HL-60 (cell line): ENCODE measurements around the gene CFAP100.

Experiments used
- DNase-seq, 2 experiments: peaks; one replicate each; pipeline ENCODE4 v3.0.0-alpha.2; 2010 to 2020; ENCODE audit warnings: low read depth in 1 of 2, low spot score in 1 of 2
- H3K27ac ChIP-seq: fragments of 250-450 bp; sonication (Bioruptor Pico); replicated peaks from 2 replicates; pipeline ENCODE4 v1.5.1; 2020; ENCODE audit warnings: mild to moderate bottlenecking, moderate library complexity
- H3K27me3 ChIP-seq: fragments of 250-450 bp; sonication (Bioruptor Pico); 2 replicates; pipeline ENCODE4 v1.5.1; 2021; ENCODE audit warnings: mild to moderate bottlenecking, moderate library complexity; ENCODE audit not compliant: insufficient read depth, poor library complexity, severe bottlenecking
- H3K4me3 ChIP-seq: replicated peaks from 2 replicates; pipeline ENCODE4 v1.5.1; 2011; ENCODE audit warnings: mild to moderate bottlenecking, control low read depth, low read length; ENCODE audit not compliant: insufficient read depth
- GABPA ChIP-seq: IDR thresholded peaks from 2 replicates; pipeline ENCODE4 v1.6.1; 2012; ENCODE audit warnings: low read depth
- POLR2AphosphoS5 ChIP-seq: IDR thresholded peaks from 2 replicates; pipeline ENCODE4 v1.6.1; 2012; ENCODE audit warnings: low read depth
- SPI1 ChIP-seq: IDR thresholded peaks from 2 replicates; pipeline ENCODE4 v1.6.1; 2012; ENCODE audit warnings: low read depth, mild to moderate bottlenecking, borderline replicate concordance
- TF ChIP-seq, protein P1 (sequence below): IDR thresholded peaks from one replicate; pipeline ENCODE4 v1.5.1; 2011; ENCODE audit warnings: low read length, control low read depth, inconsistent platforms; ENCODE audit not compliant: insufficient read depth
- TF ChIP-seq, protein P2 (sequence below): IDR thresholded peaks from 2 replicates; pipeline ENCODE4 v1.6.1; 2012; ENCODE audit warnings: low read depth; ENCODE audit not compliant: insufficient replicate concordance

The CFAP100 gene

DNA sequence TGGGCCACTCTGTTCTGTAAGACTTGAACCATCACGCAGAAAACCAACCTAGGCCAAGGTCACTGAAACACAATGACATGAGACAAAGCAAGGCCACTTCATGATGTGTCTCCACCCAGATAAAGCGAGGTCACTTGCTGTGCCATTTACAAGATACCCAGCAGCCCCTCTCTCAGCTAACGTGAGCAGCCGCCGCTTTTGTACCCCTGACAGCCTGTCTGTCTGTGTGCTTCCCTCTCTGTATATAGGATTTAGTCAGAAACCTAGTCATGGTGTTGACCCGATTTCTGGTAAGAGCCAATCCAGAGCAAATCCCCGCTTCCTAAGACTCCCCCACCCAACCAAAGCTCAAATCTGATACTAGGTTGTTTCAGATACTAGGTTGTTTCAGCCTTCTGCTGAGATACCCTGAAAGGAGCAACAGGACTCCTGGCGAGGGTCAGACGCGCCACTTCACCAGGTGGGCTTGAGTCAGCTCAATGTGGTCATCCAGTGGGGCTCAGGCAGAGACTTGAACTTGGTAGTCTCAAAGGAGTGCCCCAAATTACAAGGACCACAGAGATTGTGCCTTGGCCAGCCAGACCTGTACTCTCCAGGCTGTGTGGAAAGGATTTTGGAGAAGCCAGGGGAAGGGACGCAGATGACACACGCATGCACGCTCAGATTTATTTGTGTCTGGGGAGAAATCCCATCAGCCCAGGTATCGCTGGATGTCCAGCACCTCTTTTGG is 84.0 kb downstream of the CFAP100 start:
- no peaks in the 10 kb centered on the region for H3K27me3 ChIP-seq
- no peak overlapping the region for H3K27ac ChIP-seq
- DNase-seq: no peak
- TF ChIP-seq, protein P1, sequence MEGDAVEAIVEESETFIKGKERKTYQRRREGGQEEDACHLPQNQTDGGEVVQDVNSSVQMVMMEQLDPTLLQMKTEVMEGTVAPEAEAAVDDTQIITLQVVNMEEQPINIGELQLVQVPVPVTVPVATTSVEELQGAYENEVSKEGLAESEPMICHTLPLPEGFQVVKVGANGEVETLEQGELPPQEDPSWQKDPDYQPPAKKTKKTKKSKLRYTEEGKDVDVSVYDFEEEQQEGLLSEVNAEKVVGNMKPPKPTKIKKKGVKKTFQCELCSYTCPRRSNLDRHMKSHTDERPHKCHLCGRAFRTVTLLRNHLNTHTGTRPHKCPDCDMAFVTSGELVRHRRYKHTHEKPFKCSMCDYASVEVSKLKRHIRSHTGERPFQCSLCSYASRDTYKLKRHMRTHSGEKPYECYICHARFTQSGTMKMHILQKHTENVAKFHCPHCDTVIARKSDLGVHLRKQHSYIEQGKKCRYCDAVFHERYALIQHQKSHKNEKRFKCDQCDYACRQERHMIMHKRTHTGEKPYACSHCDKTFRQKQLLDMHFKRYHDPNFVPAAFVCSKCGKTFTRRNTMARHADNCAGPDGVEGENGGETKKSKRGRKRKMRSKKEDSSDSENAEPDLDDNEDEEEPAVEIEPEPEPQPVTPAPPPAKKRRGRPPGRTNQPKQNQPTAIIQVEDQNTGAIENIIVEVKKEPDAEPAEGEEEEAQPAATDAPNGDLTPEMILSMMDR: no peak
- TF ChIP-seq, protein P2, sequence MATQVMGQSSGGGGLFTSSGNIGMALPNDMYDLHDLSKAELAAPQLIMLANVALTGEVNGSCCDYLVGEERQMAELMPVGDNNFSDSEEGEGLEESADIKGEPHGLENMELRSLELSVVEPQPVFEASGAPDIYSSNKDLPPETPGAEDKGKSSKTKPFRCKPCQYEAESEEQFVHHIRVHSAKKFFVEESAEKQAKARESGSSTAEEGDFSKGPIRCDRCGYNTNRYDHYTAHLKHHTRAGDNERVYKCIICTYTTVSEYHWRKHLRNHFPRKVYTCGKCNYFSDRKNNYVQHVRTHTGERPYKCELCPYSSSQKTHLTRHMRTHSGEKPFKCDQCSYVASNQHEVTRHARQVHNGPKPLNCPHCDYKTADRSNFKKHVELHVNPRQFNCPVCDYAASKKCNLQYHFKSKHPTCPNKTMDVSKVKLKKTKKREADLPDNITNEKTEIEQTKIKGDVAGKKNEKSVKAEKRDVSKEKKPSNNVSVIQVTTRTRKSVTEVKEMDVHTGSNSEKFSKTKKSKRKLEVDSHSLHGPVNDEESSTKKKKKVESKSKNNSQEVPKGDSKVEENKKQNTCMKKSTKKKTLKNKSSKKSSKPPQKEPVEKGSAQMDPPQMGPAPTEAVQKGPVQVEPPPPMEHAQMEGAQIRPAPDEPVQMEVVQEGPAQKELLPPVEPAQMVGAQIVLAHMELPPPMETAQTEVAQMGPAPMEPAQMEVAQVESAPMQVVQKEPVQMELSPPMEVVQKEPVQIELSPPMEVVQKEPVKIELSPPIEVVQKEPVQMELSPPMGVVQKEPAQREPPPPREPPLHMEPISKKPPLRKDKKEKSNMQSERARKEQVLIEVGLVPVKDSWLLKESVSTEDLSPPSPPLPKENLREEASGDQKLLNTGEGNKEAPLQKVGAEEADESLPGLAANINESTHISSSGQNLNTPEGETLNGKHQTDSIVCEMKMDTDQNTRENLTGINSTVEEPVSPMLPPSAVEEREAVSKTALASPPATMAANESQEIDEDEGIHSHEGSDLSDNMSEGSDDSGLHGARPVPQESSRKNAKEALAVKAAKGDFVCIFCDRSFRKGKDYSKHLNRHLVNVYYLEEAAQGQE: no peak
- no peak for TF ChIP-seq POLR2AphosphoS5
- TF ChIP-seq SPI1: no peak
- TF ChIP-seq GABPA: no peak
- H3K4me3 ChIP-seq: no peak overlapping the region

DNA sequence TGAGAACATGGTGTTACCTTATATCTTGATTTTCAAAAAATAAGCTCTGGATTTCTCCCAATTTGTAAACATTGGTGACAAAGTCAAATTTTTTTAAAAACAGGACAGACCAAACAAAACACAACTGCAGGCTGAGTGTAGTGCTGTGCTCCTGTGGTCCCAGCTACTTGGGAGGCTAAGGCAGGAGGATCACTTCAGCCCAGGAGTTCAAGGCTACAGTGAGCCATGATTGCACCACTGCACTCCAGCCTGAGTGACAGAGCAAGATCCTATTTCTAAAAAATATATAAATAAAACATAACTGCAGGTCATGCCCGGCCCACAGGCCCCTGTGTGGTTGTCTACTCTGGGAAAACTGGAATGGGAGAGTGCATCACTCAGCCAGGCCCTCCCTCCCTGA is 84.9 kb downstream of the CFAP100 start:
- DNase-seq: no peak
- H3K4me3 ChIP-seq: no peak overlapping the region
- TF ChIP-seq, protein P2: no peak
- no peak for TF ChIP-seq POLR2AphosphoS5
- TF ChIP-seq, protein P1: no peak
- no peaks in the 10 kb centered on the region for H3K27me3 ChIP-seq
- no peak overlapping the region for H3K27ac ChIP-seq

DNA sequence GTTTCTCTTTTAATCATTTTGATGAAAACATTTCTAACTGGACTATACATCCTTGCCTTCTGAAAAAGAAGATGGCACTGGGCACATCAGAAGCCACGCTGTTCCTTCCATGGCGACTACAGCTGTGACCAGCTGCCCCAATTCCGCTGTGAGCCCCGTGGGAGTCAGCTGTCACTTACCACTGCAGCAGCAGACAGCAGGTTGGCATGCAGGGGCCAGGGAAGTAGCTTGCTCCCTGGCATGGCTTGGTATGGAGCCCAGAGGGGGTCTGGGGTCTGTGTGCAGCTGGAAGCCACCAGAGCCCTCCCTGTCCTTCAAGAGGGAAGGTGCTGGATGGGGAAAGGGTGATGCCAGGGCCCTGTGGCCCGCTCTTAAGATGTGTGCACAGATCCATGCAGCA is 85.5 kb downstream of the CFAP100 start:
- TF ChIP-seq SPI1: no peak
- no peak for TF ChIP-seq POLR2AphosphoS5
- TF ChIP-seq, protein P2: no peak
- TF ChIP-seq GABPA: no peak
- TF ChIP-seq, protein P1: no peak
- H3K4me3 ChIP-seq: no peak overlapping the region
- DNase-seq: no peak
- H3K27ac ChIP-seq: no peak overlapping the region
- no peaks in the 10 kb centered on the region for H3K27me3 ChIP-seq
